Peyer's patch (tissue), 4 donors: ENCODE measurements around the gene GPSM1.

Experiments used
- POLR2A ChIP-seq, 2 donors: fragments of 450-650 bp; IDR thresholded peaks; one replicate each; pipeline ENCODE4 v1.5.1; 2017; ENCODE audit warnings: antibody characterized with exemption in 2 of 2, mild to moderate bottlenecking in 2 of 2, moderate library complexity in 2 of 2
- TF ChIP-seq, protein P1 (sequence below), 6 experiments: fragments of 450-650 bp in 4 of 6; fragments of 200-600 bp in 2 of 6; sonication (generic) in 1 of 6; IDR thresholded peaks; one replicate each; pipeline ENCODE4 v1.5.1; 2017 to 2019; ENCODE audit warnings: antibody characterized with exemption in 6 of 6, mild to moderate bottlenecking in 3 of 6, moderate library complexity in 1 of 6

- no peak for TF ChIP-seq POLR2A (IDR thresholded peaks at IDR 0.05)
- TF ChIP-seq, protein P1, sequence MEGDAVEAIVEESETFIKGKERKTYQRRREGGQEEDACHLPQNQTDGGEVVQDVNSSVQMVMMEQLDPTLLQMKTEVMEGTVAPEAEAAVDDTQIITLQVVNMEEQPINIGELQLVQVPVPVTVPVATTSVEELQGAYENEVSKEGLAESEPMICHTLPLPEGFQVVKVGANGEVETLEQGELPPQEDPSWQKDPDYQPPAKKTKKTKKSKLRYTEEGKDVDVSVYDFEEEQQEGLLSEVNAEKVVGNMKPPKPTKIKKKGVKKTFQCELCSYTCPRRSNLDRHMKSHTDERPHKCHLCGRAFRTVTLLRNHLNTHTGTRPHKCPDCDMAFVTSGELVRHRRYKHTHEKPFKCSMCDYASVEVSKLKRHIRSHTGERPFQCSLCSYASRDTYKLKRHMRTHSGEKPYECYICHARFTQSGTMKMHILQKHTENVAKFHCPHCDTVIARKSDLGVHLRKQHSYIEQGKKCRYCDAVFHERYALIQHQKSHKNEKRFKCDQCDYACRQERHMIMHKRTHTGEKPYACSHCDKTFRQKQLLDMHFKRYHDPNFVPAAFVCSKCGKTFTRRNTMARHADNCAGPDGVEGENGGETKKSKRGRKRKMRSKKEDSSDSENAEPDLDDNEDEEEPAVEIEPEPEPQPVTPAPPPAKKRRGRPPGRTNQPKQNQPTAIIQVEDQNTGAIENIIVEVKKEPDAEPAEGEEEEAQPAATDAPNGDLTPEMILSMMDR (IDR thresholded peaks at IDR 0.05) = no peak
These were observed 44.7 kb downstream of the GPSM1 start for GRCh38 chr9:136372006-136372405.
